ENCODE measurements around the gene LIN7B.
"Not testable (repeated sequence)": the region's sequence is repeated elsewhere in the genome, so short reads cannot be mapped to it uniquely, and the experiment has no call there.

LIN7B gene

GRCh38 chr19:49146408-49146770 lies 32.2 kb downstream of the LIN7B start:
- DNase-seq = not testable (repeated sequence)

- no peak for DNase-seq
Measured at GRCh38 chr19:49148044-49148682, 34.0 kb downstream of the LIN7B start.

GRCh38 chr19:49148784-49149651 lies 34.8 kb downstream of the LIN7B start:
- peak; percentile 82 for DNase-seq

GRCh38 chr19:49149652-49150105 lies 35.5 kb downstream of the LIN7B start:
- DNase-seq = no peak

GRCh38 chr19:49150106-49150943 lies 36.2 kb downstream of the LIN7B start:
- peak; percentile 38 for DNase-seq

GRCh38 chr19:49150944-49151243 lies 36.7 kb downstream of the LIN7B start:
- no peak for DNase-seq

- peak; percentile 44 for DNase-seq
Measured at GRCh38 chr19:49151267-49152118, 37.3 kb downstream of the LIN7B start.

GRCh38 chr19:49152119-49152550 lies 38.0 kb downstream of the LIN7B start:
- no peak for DNase-seq

- DNase-seq = no peak
Measured at GRCh38 chr19:49153167-49153809, 39.1 kb downstream of the LIN7B start.

- DNase-seq = no peak
Measured at GRCh38 chr19:49154279-49154678, 40.1 kb downstream of the LIN7B start.

- no peak for DNase-seq
Measured at GRCh38 chr19:49155005-49155819, 41.0 kb downstream of the LIN7B start, which contains the start of gene HRC. TSS of gene HRC (minus strand) at chr19:49155396. CDS start at chr19:49155237, 159 bp downstream.

- DNase-seq = no peak
Measured at GRCh38 chr19:49155820-49156346, 41.7 kb downstream of the LIN7B start.

- DNase-seq = peak; percentile 52
Measured at GRCh38 chr19:49157445-49158224, 43.5 kb downstream of the LIN7B start, which contains the start of gene TRPM4. TSS of gene TRPM4 (plus strand) at chr19:49157792. CDS start at chr19:49157867, 75 bp downstream.

GRCh38 chr19:49160450-49161189 lies 46.5 kb downstream of the LIN7B start:
- DNase-seq = no peak

- DNase-seq = no peak
Measured at GRCh38 chr19:49161987-49162386, 47.8 kb downstream of the LIN7B start.

GRCh38 chr19:49165111-49165750 lies 51.1 kb downstream of the LIN7B start:
- DNase-seq = no peak

- no peak for DNase-seq
Measured at GRCh38 chr19:49165865-49166301, 51.7 kb downstream of the LIN7B start.

- no peak for DNase-seq
Measured at GRCh38 chr19:49167857-49168409, 53.8 kb downstream of the LIN7B start.
